Limb (tissue), 2 donors: ENCODE results near the gene RYR3.

Source experiments
- DNase-seq, 2 donors: peaks; one replicate each; pipeline ENCODE4 v3.0.0-alpha.2; 2016; ENCODE audit errors: extremely low spot score in 2 of 2

RYR3 gene

DNA sequence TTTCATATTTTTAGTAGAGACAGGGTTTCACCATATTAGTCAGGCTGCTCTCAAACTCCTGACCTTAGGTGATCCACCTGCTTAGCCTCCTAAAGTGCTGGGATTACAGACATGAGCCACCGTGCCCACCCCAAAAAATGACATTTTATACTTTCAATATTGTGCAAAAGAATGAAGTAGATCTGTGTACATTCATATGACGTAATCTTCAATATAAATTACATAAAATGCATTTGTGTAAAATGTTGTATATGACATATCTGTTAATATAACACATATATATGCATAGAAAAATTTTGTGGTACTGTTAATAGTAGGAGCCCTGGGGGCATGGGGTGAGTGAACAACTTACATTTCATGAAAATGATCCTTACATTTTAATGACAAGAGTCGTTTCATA lies 71.7 kb downstream of the RYR3 start:
- no peak for DNase-seq

DNA sequence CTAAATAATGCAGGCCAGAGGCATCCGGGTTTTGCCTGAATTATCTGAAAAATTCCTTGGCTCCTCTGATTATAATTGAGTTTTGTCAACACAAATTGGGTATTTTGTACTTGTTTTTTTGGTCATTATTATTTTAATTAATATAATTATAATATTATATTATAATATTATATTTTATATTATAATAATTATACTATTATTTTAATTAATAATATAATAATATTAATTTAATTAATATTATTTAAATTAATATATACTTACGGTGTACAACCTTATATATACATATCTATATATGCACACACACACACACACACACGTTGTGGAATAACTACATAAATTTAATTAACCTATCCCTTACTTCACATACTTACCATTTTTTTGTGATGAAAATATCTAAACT lies 73.5 kb downstream of the RYR3 start:
- DNase-seq, result no peak

DNA sequence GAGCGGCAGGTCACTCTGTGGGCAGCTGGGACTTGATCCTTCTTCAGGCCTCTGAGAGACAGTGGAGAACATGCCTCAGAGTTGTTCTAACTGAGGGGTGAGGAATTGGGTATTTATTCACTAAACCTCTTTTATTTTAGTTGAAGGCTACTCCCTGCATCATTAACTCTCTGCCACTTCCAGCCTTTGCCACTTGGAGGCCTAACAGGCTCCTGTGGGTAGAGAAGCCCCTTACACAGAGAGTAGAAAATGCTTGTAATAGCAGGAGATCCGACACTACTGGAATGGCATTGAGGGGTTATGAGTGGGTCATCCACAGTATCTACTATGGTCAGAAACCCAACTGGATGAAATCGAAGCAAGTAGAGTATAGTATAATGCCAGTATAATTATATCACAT lies 81.7 kb downstream of the RYR3 start:
- no peak for DNase-seq

- DNase-seq, result no peak
These were observed 82.8 kb downstream of the RYR3 start for GRCh38 chr15:33393546-33393945.

GRCh38 chr15:33395321-33395720 lies 84.6 kb downstream of the RYR3 start:
- no peak for DNase-seq

- DNase-seq, result no peak
These were observed 85.1 kb downstream of the RYR3 start for GRCh38 chr15:33395846-33396245.

DNA sequence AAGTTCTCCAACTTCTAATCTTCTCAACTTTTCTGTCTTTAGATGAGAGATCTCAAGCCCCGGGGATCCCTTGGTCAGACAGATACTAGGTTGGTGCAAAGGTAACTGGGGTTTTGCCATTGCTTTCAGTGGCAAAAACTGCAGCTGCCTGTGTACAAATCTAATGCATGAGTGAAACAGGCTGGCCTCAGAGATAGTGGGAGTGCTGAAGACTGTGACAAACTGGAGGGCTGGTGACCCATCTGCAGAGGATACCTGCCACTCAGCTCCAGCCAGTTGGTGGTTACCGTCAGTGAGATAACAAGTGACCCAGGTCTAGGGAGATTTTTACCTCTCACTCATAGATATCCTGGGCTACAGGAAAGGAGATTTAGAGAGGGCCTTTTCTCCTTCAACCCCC lies 85.7 kb downstream of the RYR3 start:
- no peak for DNase-seq

DNA sequence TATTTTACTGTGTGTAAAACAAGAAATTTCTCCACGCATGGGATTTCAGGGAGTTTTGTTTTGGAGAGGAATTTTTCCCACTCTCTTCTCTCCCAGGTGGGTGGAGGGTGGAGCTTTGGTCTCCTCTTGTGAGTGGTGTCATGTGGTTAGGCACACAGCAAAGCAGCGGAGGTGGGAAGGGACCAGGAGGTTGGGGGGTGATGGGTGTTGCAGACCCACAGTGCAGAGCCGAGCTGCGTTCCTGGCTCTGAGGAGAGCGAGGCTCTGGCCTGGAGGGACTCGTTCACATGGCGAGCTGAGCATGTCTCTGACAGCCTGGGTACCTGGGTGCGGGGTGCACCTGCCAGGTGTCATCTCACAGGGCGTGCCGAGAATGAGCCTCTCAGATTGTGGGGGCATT lies 87.8 kb downstream of the RYR3 start:
- DNase-seq, result no peak

DNA sequence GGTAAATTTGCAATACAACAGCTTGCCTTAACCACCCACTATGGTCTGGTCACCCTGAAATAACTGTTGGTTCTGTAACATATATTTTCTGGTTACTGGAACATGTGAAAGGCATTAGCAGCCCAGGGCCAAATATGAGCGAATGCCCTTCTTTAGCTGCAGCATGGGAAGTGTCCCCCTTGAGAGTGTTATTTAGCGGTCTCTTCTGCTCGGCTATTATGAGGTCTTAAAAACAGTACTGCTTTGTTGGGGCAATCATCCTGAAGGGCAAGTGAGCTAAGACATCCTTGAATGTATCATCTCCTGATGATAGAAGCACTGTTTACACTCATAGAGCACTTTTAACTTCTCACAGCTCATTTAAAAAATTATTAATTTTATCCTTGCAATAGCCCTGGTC lies 90.2 kb downstream of the RYR3 start:
- DNase-seq, result no peak

DNA sequence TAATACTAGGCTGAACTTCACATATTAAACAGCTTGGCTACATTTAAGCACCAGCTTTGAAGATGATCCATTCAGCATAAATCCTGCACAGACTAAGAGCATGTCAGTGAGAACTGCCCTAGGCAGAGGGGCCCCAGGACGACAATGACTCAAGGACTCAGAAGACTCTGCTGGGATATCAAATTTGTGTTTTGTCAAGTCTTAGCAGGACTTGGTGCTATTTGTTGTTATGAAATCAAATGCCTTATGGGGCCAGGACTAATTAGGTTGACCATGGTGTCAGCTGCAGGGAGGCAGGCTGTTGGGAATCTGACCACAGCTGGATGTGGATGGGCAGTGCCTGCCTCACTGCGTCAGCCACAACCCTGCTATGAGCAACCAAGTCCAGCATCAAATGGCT lies 91.8 kb downstream of the RYR3 start:
- DNase-seq, result no peak

- DNase-seq, result no peak
These were observed 94.3 kb downstream of the RYR3 start for GRCh38 chr15:33405096-33405495.

GRCh38 chr15:33411596-33412540 lies 101.1 kb downstream of the RYR3 start:
- no peak for DNase-seq

- DNase-seq, result peak in 1 of 2 donors; percentile 36
These were observed 108.9 kb downstream of the RYR3 start for GRCh38 chr15:33419701-33420100.

GRCh38 chr15:33424025-33424424 lies 113.3 kb downstream of the RYR3 start:
- DNase-seq, result no peak

GRCh38 chr15:33425142-33425541 lies 114.4 kb downstream of the RYR3 start:
- no peak for DNase-seq

DNA sequence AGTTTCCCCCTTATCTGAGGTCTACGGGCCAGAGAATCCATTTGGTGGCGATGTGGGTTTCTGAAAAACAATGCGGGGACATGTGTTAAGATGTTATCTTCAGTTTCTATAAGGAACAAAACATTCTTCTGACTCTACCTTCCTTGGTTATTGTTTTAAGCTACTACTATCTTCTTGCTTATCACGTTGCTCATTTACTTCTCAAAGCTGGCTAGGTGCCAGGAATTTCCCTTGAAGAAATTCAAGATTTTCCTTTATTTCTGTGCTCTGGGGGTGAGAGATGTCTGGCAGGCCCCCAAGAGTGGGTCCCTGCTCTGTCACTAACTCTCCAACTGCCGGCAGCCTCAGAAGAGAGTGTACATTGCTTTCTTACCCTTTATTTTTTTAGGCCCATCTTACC lies 119.8 kb downstream of the RYR3 start:
- DNase-seq, result no peak

GRCh38 chr15:33433821-33434220 lies 123.1 kb downstream of the RYR3 start:
- DNase-seq, result no peak

- no peak for DNase-seq
These were observed 127.6 kb downstream of the RYR3 start for GRCh38 chr15:33438396-33438795.

DNA sequence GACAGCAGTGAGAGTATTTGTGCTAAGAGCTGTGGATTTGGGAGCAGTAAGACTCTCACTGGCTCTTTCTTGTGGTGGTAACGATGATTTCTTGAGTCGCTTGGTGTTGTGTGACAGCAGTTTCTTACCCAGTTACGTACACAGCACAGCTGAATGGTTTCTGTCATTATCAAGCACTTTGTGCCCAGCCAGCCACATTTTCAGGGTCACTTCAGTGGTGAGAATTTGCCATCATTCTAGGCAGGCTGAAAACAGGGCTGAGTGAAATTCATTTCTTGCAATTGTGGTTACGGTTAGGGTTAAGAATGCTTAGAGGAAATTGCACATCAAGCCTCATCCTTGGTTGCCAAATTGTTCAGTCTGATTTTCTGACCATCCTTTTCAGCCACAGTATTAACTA lies 130.1 kb downstream of the RYR3 start:
- no peak for DNase-seq

GRCh38 chr15:33442449-33442848 lies 131.7 kb downstream of the RYR3 start:
- DNase-seq, result no peak

DNA sequence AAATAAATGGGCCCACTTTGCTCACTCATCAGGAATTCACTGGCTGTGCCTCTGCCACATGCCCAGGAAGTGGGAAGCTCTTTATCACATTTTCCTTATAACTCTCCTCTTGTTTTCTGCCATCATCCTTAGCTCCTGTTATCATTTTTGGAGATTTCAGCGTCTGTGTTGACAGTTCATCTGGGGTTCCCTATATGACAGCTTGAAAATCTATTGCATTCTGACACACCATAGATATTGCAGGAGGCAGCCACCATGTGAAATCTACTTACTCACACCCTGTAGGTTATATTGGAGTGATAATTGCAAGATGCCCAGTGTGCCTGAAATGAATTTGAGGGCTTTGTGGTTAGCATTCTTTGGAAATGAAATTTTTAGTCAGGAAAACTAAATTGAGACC lies 132.9 kb downstream of the RYR3 start:
- DNase-seq, result no peak

- no peak for DNase-seq
These were observed 135.2 kb downstream of the RYR3 start for GRCh38 chr15:33445984-33446383.

DNA sequence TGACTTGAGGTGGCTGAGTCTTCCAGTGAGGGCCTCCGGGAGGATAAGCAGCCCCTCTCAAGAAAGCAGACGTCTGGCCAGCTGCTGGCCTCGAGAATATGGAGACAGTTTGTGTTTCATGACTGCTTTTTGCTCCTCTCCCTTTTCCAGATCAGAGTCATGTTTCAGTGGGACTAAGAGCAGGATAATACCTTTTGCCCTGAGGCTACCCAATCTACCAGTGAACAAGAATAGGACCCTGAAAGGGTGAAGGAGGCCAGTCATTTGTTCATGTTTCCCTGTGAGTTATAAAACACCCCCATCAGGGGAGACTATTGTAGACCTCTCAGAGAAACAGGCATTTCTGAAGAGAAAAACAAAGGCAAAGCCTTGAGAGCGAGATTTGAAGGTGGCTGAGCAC lies 137.4 kb downstream of the RYR3 start:
- no peak for DNase-seq
